IPS-NIHi11 (cell line): ENCODE results near the gene ZBTB38.

ENCODE experiments used
- DNase-seq: peaks from one replicate; pipeline ENCODE4 v3.0.0; 2012; ENCODE audit warnings: mixed read lengths, low spot score

The ZBTB38 gene

DNA sequence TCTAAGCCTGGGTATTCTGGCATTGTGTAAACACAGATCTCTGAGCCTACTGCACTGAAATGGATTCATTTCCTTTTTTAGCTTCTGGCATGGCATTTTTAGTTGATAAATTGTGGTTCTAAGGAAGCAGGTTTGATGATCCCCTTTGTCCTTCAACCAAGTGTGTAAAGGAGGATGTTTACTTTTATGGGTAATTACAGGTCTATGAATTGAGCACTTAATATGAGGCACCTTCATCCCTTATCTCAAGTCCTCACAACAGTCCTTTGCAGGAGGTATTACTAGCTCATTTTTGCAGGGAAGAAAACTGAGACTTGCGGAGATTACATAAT, 30.8 kb upstream of the ZBTB38 start:
- no peak for DNase-seq

DNA sequence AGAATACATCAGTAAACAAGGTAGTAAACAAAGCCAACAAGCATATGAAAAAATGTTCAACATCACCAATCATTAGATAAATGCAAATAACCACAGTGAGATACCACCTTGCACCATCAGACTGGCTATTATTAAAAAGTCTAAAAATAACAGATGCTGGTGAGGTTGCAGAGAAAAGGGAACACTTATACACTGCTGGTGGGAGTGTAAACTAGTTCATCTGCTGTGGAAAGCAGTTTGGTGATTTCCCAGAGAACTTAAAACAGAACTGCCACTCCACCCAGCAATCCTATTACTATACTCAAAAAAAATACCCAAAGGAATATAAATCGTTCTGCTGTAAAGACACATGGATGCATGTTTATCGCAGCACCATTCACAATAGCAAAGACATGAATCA, 30.3 kb upstream of the ZBTB38 start:
- no peak for DNase-seq

DNA sequence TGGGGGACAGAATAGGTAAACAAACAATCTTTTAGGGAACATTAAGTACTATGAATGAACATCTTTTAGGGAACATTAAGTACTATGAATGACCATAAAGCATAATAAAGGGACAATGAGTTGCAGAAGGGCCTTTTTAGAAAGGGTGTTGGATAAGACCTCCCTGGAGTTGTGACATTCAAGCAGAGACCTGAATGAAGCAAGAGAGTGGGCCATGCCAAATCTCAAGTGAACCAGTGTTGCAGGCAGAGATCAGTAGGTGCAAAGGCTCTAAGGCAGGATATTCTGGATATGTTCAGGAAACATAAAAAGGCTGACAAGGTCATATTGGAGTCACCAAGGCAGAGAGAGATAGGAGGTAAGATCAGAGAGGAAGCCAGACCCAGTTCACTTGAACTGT, 29.4 kb upstream of the ZBTB38 start:
- DNase-seq, result no peak

DNA sequence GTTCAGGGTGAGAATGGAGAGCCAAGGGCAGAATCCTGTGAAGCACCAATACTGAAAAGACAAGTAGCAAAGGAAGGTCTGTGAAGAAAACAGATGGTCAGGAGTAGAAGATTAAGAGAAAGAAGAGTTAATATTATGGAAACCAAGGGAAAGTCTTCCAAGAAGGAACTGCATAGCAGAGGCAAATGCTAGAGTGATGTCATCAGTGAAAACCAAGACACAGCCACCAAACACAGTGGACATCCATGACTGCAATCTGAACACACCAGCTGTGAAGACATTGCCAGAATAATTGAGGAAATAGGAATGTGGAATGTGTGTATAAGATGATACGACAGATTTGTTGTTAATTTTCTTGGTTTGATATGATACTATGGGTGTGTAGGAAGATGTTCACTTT, 26.8 kb upstream of the ZBTB38 start:
- DNase-seq, result no peak

GRCh38 chr3:141342386-141342785, 25.9 kb upstream of the ZBTB38 start:
- no peak for DNase-seq

DNA sequence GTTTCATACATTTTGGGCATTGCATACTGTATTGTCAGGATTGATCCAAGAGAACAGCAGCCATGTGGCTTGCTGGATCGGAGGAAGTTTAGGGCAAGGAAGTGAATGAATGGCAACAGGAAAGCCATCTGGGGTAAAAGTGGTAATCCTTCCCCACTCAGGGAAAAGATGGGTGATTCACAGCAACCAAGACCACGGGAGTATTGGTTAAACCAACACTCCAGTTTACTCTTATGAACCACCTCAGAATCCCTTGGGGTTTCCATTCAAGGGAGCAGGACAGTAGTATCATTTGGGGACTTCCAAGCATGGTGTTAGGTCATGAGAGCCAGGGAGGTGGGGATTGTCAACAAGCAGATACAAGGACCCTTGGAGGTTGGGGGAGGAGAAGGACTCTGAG, 25.2 kb upstream of the ZBTB38 start:
- no peak for DNase-seq

GRCh38 chr3:141343865-141344271, 24.4 kb upstream of the ZBTB38 start:
- no peak for DNase-seq

DNA sequence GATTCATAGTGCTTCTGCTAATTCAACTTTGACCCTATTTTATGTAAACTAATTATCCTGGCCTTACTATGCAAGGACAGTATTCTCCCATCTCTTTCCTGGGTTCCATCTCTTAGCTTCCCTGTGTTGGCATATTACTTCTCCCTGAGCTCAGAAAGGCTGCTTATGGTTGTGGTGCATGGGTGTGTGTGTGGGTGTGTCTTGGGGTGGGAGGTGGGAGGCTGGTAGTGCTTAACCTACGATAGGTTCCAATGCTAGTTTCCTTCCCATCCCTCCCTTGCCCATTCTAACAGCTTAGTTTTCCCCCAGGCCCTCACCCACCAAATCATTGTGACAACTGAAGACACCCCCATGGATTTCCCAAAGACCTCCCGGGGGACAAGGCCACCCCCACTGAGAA, 22.8 kb upstream of the ZBTB38 start:
- DNase-seq, result no peak

DNA sequence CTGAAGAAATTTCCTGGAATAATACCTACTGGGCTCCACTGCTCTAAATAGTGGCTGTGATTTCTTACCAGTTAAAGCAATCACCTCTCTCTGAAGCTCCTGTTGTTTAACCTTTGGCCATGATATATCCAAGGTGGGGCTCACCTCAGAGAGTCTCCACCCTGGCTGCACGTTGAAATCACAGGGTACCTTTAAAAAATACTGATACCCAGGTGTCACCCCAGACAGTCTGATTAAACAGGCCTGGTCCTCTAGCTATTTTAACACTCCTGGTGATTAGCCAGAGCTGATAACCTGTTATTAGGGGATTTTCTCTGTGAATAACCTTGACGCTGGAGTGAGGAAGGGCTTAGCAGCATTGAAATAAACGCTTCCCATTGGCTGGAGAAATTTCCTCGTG, 22.3 kb upstream of the ZBTB38 start:
- DNase-seq, result no peak

DNA sequence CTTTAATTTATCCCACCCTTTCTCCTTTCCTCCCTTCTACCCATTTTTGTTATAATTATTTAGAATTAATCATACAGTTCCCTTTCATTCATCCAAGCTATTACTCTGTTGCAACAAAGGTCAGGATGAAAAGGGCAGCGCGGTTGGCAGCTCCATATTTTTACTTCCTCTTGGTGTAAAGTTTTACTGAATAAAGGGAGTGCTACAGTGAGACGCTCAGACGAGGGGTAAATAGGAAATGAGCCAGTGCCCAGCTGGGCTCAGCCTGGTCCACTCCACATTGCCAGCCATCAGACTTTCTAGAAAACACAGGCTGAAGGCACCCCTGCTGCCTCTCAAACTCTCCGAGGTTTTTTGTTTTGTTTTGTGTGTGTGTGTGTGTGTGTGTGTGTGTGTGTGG, 21.9 kb upstream of the ZBTB38 start:
- no peak for DNase-seq

- no peak for DNase-seq
Observed at GRCh38 chr3:141346839-141347238, 21.5 kb upstream of the ZBTB38 start.

DNA sequence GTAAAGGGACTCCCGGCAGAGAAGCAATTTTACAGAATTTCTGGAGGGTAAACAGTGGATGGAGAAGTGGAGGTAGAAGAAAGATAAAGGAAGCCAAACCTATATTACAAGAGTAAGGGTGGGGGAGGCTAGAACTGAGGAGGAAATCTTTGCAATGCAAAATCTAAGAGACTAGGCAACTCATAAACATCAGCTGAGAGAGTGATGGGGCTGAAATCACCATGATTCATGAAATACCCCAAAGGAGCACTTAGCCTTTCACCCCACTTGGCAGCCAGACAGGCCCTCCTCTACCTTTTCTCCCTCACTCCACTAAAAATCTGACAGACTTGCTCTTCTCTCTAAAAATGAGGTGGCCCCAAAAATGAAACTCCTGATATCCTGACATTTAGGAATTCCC, 19.5 kb upstream of the ZBTB38 start:
- no peak for DNase-seq

- DNase-seq, result no peak
Observed at GRCh38 chr3:141349711-141350110, 18.6 kb upstream of the ZBTB38 start.

GRCh38 chr3:141350666-141351065, 17.6 kb upstream of the ZBTB38 start:
- DNase-seq, result no peak

GRCh38 chr3:141352262-141352984, 15.9 kb upstream of the ZBTB38 start:
- DNase-seq, result no peak

DNA sequence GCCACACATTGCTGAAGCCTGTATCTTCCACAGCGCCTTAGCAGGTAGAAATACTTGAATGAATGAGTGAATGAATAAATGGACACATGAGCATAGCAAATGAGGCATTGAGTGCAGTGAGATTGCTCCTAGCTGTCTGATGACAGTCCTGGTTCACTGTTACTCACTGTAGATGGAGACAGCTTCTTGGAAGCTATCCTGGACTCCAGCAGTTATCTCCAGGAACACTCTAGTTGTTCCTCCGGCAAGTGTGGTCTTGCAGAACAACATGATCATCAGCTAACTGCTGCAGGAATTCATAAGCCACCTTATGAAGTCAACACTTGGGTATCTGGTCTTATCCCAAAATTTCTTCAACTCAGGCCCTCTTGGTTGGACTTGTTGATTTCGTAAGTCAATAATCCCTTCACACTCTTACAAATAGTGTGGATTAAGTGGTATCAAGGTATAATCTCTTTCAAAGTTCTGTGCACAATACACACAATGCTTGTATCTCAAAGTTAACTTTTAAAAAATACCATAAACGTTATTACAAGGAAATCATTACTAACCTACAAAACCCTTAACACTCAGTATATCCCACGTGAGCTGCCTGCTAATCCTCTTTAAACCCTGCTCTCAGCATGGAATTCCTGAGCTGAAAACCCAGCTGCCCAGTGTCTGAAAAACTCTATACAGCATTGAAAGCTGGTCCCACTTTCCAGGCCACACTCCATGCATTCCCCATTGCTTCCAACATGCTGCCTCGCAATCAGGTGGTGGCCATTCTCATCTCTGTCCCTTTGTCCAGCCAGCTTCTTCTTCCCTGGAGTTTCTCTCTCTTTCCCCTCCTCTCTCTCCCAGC, 14.4 kb upstream of the ZBTB38 start:
- no peak for DNase-seq

DNA sequence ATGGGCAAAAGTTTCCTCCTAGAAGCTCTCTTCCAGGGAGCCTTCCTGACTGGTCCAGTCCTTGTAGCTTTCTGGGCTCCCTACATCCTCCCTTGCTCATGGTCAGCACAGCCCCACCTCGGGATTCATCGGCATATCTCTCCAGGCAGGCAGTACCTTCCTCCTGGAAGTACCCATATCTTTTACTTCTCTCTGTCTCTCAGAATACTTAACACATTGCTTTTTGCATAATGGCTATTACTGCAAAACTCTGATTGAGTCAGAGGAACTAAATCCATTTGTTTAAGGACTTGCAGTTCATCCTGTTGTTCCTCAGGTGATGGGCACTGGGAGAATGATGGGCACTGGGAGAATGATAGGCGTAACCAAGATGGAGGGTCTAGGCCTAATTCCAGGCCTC, 13.8 kb upstream of the ZBTB38 start:
- no peak for DNase-seq

DNA sequence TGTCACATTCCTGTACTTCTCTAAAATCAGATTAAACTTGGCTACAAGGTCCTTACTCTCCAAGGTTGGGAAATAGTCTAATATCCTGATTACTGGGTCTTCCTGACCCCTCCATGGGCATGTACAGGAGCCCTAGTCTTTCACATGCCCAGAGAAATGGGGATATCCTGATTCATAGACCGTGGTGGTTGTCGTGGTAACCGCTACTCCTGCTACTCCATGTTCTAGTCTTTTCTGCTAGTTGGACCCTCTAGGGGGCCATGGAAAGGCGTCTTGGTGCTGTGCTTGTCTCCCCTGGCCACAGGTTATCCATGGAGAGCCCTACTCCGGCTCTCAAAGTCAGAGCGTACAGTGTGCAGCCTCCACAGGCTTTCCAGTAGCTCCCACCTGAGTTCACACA, 13.1 kb upstream of the ZBTB38 start:
- no peak for DNase-seq

- DNase-seq, result no peak
Observed at GRCh38 chr3:141356046-141356445, 12.3 kb upstream of the ZBTB38 start.

- DNase-seq, result peak; percentile 65
Observed at GRCh38 chr3:141360888-141361598, 7.3 kb upstream of the ZBTB38 start.

DNA sequence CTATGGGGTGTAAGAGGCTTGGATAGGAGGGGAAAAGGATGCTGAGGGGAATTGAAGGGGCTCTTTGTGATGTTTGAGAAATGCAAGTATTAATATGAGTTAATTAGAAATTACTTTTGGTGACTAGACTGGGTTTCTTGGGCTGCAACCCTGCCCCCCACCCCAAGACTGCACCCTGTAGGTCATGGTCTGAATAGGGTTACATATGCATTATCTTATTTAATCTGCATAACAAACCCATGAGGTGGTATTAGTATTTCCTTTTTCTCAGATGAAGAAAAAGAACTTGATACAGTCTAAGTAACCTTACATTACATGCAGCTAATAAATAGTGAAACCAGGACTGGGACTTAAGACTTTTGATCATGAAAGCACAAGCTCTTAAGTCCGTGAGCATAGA, 5.6 kb upstream of the ZBTB38 start:
- no peak for DNase-seq

- no peak for DNase-seq
Observed at GRCh38 chr3:141365201-141365600, 3.1 kb upstream of the ZBTB38 start.
